Measurements from ENCODE around the gene BCAT1. TPM values are rescaled to one million over a fixed set of nuclear protein-coding genes. Genes with fewer than 3 reads are reported as not detected.

Gene BCAT1
- total and polyA plus RNA-seq, 2 of the 8 experiments (the other 6 are each of a cell fraction or from before 2014, with no cell fraction given) = 19.7 to 263 TPM

GRCh38 chr12:24904871-24905270 lies 44.0 kb downstream of the BCAT1 start:
- POLR2A ChIA-PET (ENCODE audit: partially characterized antibody) = interaction anchor here (1.2 to 9.5 kb wide), 4 partner anchors 12 to 41 kb away, joined by 4 to 125 read pairs (median 23); partner anchors contain the start of gene BCAT1
- H2AFZ ChIP-seq (ENCODE audit: low read length) = no peak overlapping the region
- H4K8ac ChIP-seq (ENCODE audit: extremely low read depth, insufficient read depth, low read length) = no peak overlapping the region
- H2BK5ac ChIP-seq (ENCODE audit: low read depth, low read length) = no peak overlapping the region
- H2BK12ac ChIP-seq (ENCODE audit: low read depth, low read length) = no peak overlapping the region
- no peak overlapping the region for H3K4ac ChIP-seq (replicated peaks; ENCODE audit: insufficient read length, low read depth, low read length)
- no peak for FAIRE-seq
- no peak overlapping the region for H3K14ac ChIP-seq (ENCODE audit: insufficient read length)
- H2BK20ac ChIP-seq (ENCODE audit: low read length) = no peak overlapping the region
- H2BK120ac ChIP-seq (replicated peaks; ENCODE audit: low read depth, low read length) = no peak overlapping the region
- H4K91ac ChIP-seq (replicated peaks; ENCODE audit: insufficient read length, low read length) = no peak overlapping the region
- no peak overlapping the region for H3K56ac ChIP-seq (replicated peaks; ENCODE audit: insufficient read length, low read depth, low read length)
- H3K36me3 ChIP-seq (ENCODE audit: control insufficient read depth in 2 of 4, insufficient read depth in 4 of 4, low read length in 3 of 4) = peaks cover 0 to 6% (median 0%) of the 10 kb centered on the region in 4 experiments; a peak in 2 of 8 replicates
- no peaks in the 10 kb centered on the region for H3K27me3 ChIP-seq (replicated peaks in 1 of 4; ENCODE audit: control insufficient read depth in 3 of 4, extremely low read depth in 1 of 4, insufficient read depth in 3 of 4, low read length in 3 of 4)
- 56% methylated on average over 1 of the region's 1 CpG; no CpG with 5 or more reads in 1 of the 2 experiments for WGBS, 2 experiments (ENCODE audit: extremely low coverage in 1 of 2, insufficient coverage in 1 of 2, insufficient read length in 1 of 2, insufficient replicate concordance in 2 of 2, low coverage in 1 of 2, low lambda C conversion rate in 2 of 2, missing lambda C conversion rate in 1 of 2)
- peaks cover 3 to 8% of the 10 kb centered on the region in 2 experiments for H4K20me1 ChIP-seq (replicated peaks in 1 of 2; ENCODE audit: control insufficient read depth in 1 of 2, insufficient read depth in 2 of 2, low read length in 2 of 2)
- no peak overlapping the region for H3K9ac ChIP-seq (replicated peaks in 1 of 4; ENCODE audit: extremely low read depth in 1 of 4, low read depth in 3 of 4, low read length in 3 of 4)
- H3K9me3 ChIP-seq (ENCODE audit: insufficient read depth in 2 of 2, low read depth in 1 of 2, low read length in 1 of 2) = no peaks in the 10 kb centered on the region
- peak overlapping the region in 1 of 2 experiments; percentile 77; a peak in 1 of 4 replicates for H3K4me2 ChIP-seq (ENCODE audit: insufficient read depth in 1 of 2, low read depth in 2 of 2, low read length in 2 of 2)
- peaks cover 0 to 18% (median 15%) of the 10 kb centered on the region in 4 experiments; a peak in 4 of 7 replicates for H3K4me1 ChIP-seq (replicated peaks in 1 of 4; ENCODE audit: control insufficient read depth in 3 of 4, insufficient read depth in 4 of 4, low read length in 3 of 4)
- no peak overlapping the region for H3K27ac ChIP-seq (ENCODE audit: low read depth, low read length)
- H3K79me2 ChIP-seq (ENCODE audit: control insufficient read depth in 1 of 2, insufficient read depth in 2 of 2, low read length in 2 of 2) = peaks cover 0 to 67% of the 10 kb centered on the region in 2 experiments; a peak in 2 of 4 replicates
- CTCF ChIA-PET (ENCODE audit: partially characterized antibody) = no interaction called here
- peaks cover 2% of the 10 kb centered on the region; the same call in 1 of the 2 replicates for H3K79me1 ChIP-seq (ENCODE audit: low read depth, low read length)
- peaks cover 19% of the 10 kb centered on the region for H3K23me2 ChIP-seq (ENCODE audit: low read depth, low read length)
- peak in 1 of 2 experiments; percentile 29 for DNase-seq (ENCODE audit: low read depth in 1 of 2, low spot score in 2 of 2)
- no peak overlapping the region for H4K5ac ChIP-seq (ENCODE audit: insufficient read length, low read depth, low read length)
- no peak overlapping the region for H3K18ac ChIP-seq (ENCODE audit: extremely low read depth, low read length)
- no peak overlapping the region for H2BK15ac ChIP-seq (ENCODE audit: low read length)
- no peak overlapping the region for H3K23ac ChIP-seq (ENCODE audit: insufficient read length)
- H2AK5ac ChIP-seq (ENCODE audit: low read depth, low read length) = no peak overlapping the region
- no peak overlapping the region for H3K4me3 ChIP-seq (ENCODE audit: extremely low read depth in 1 of 4, insufficient read depth in 2 of 4, low read depth in 3 of 4, low read length in 4 of 4)
- TF ChIP-seq ATF2 (IDR thresholded peaks at IDR 0.05; ENCODE audit: low read length) (no peak), CBX8 (IDR thresholded peaks at IDR 0.05; ENCODE audit: borderline replicate concordance, low read depth, low read length) (no peak), MAX (IDR thresholded peaks at IDR 0.05) (no peak), SP1 (IDR thresholded peaks at IDR 0.05; ENCODE audit: low read depth, low read length) (no peak), GTF2F1 (IDR thresholded peaks at IDR 0.05; ENCODE audit: borderline replicate concordance, low read depth, low read length) (no peak), SUZ12 (IDR thresholded peaks at IDR 0.05; ENCODE audit: low read length) (no peak), CTBP2 (IDR thresholded peaks at IDR 0.05; ENCODE audit: borderline replicate concordance, insufficient read depth, insufficient read length, low read length) (no peak), HDAC2 (IDR thresholded peaks at IDR 0.05; ENCODE audit: borderline replicate concordance in 1 of 2, low read depth in 2 of 2, low read length in 2 of 2) (no peak), BRCA1 (IDR thresholded peaks at IDR 0.05; ENCODE audit: low read depth, low read length) (no peak), TAF1 (IDR thresholded peaks at IDR 0.05; ENCODE audit: low read depth, low read length) (no peak), POLR2A (IDR thresholded peaks at IDR 0.05; ENCODE audit: control extremely low read depth in 1 of 2, low read depth in 2 of 2, low read length in 2 of 2) (no peak), TBP (IDR thresholded peaks at IDR 0.05; ENCODE audit: low read depth, low read length) (no peak)

Data from H1 (cell line).